Esophagus (tissue), 2 donors: ENCODE measurements around the gene AGAP1. TPM values are rescaled to one million over a fixed set of nuclear protein-coding genes. Genes with fewer than 3 reads are reported as not detected.

ENCODE experiments used
- H3K27ac ChIP-seq, 2 donors: one replicate each; pipeline ENCODE4 v1.5.1; 2013; ENCODE audit warnings: low read depth in 2 of 2, mild to moderate bottlenecking in 2 of 2, inconsistent platforms in 1 of 2, low read length in 1 of 2, moderate library complexity in 1 of 2
- H3K27me3 ChIP-seq, 2 donors: one replicate each; pipeline ENCODE4 v1.6.1; 2013; ENCODE audit warnings: low read length in 2 of 2, control low read depth in 1 of 2, mild to moderate bottlenecking in 1 of 2; ENCODE audit not compliant: insufficient read depth in 2 of 2, control insufficient read depth in 1 of 2
- H3K36me3 ChIP-seq, 2 donors: one replicate each; pipeline ENCODE4 v1.6.1; 2013; ENCODE audit warnings: low read length in 1 of 2; ENCODE audit not compliant: control insufficient read depth in 2 of 2, insufficient read depth in 2 of 2
- H3K4me1 ChIP-seq, 2 donors: one replicate each; pipeline ENCODE4 v1.6.1; 2013; ENCODE audit warnings: low read length in 1 of 2; ENCODE audit not compliant: control insufficient read depth in 2 of 2, insufficient read depth in 2 of 2
- H3K4me3 ChIP-seq, 2 donors: one replicate each; pipeline ENCODE4 v1.5.1; 2013; ENCODE audit warnings: low read length in 2 of 2, mild to moderate bottlenecking in 2 of 2, low read depth in 1 of 2, moderate library complexity in 1 of 2
- H3K9me3 ChIP-seq, 2 donors: one replicate each; pipeline ENCODE4 v1.6.1; 2013; ENCODE audit warnings: mild to moderate bottlenecking in 2 of 2, low read depth in 1 of 2, low read length in 1 of 2, moderate library complexity in 1 of 2; ENCODE audit not compliant: control insufficient read depth in 2 of 2, insufficient read depth in 1 of 2
- WGBS, 2 donors: extraction: QIAGEN DNeasy Blood & Tissue Kit; methylation state at CpG; one replicate each; pipeline ENCODE4 v1.1.7; 2013; 5-methylcytosine and 5-hydroxymethylcytosine counted together
- polyA plus RNA-seq, 2 donors: library from polyadenylated mRNA; stranded (reverse); fragments of 200-250 nt; gene quantifications; one replicate each; pipeline ENCODE4 v1.2.3, GENCODE V29; 2013
- donor health status: healthy with polysubstance abuse.
- donor health status: Bipolar disorder and iron deficiency.

AGAP1 gene
- polyA plus RNA-seq, 2 donors, result 4.9 TPM

- WGBS, 2 donors, result 76 to 78% methylated on average over 12 of the region's 12 CpGs
- Histone ChIP-seq H3K9me3 (no peaks in the 10 kb centered on the region), H3K4me1 (no peaks in the 10 kb centered on the region), H3K27ac (peak overlapping the region; percentile 62 to 84), H3K27me3 (no peaks in the 10 kb centered on the region), H3K36me3 (no peaks in the 10 kb centered on the region), H3K4me3 (no peak overlapping the region)
These were observed 144.9 kb downstream of the AGAP1 start for GRCh38 chr2:235638541-235639427.

GRCh38 chr2:235639428-235639773, 145.6 kb downstream of the AGAP1 start:
- no peaks in the 10 kb centered on the region for H3K27me3 ChIP-seq
- no peaks in the 10 kb centered on the region for H3K36me3 ChIP-seq
- no peaks in the 10 kb centered on the region for H3K9me3 ChIP-seq
- WGBS, 2 donors, result 57 to 58% methylated on average over 8 of the region's 8 CpGs
- H3K4me3 ChIP-seq, result no peak overlapping the region
- no peaks in the 10 kb centered on the region for H3K4me1 ChIP-seq
- H3K27ac ChIP-seq, result peak overlapping the region; percentile 62 to 84

GRCh38 chr2:235639885-235640284, 146.0 kb downstream of the AGAP1 start:
- 74 to 82% methylated on average over 2 of the region's 2 CpGs for WGBS, 2 donors
- Histone ChIP-seq H3K9me3 (no peaks in the 10 kb centered on the region), H3K36me3 (no peaks in the 10 kb centered on the region), H3K4me3 (no peak overlapping the region), H3K27ac (peak overlapping the region; percentile 14 to 64), H3K27me3 (no peaks in the 10 kb centered on the region), H3K4me1 (no peaks in the 10 kb centered on the region)

- WGBS, 2 donors, result 57 to 58% methylated on average over 2 of the region's 2 CpGs
- H3K4me1 ChIP-seq, result no peaks in the 10 kb centered on the region
These were observed 146.5 kb downstream of the AGAP1 start for GRCh38 chr2:235640377-235640776.

GRCh38 chr2:235640926-235641723, 147.3 kb downstream of the AGAP1 start:
- H3K4me3 ChIP-seq, result no peak overlapping the region
- no peaks in the 10 kb centered on the region for H3K36me3 ChIP-seq
- peak overlapping the region in 1 of 2 donors; percentile 44 for H3K27ac ChIP-seq
- no peaks in the 10 kb centered on the region for H3K4me1 ChIP-seq
- no peaks in the 10 kb centered on the region for H3K27me3 ChIP-seq
- no peaks in the 10 kb centered on the region for H3K9me3 ChIP-seq
- WGBS, 2 donors, result 32 to 33% methylated on average over 11 of the region's 11 CpGs

More at GRCh38 chr2:235640377-235640776, 146.5 kb downstream of the AGAP1 start:
- no peaks in the 10 kb centered on the region for H3K9me3 ChIP-seq
- H3K36me3 ChIP-seq, result no peaks in the 10 kb centered on the region
- H3K4me3 ChIP-seq, result no peak overlapping the region
- peak overlapping the region; percentile 14 to 64 for H3K27ac ChIP-seq
- no peaks in the 10 kb centered on the region for H3K27me3 ChIP-seq

GRCh38 chr2:235641956-235642355, 148.1 kb downstream of the AGAP1 start:
- Histone ChIP-seq H3K36me3 (no peaks in the 10 kb centered on the region), H3K4me1 (no peaks in the 10 kb centered on the region), H3K9me3 (no peaks in the 10 kb centered on the region), H3K4me3 (no peak overlapping the region), H3K27ac (no peak overlapping the region), H3K27me3 (no peaks in the 10 kb centered on the region)
- 79 to 81% methylated on average over 8 of the region's 8 CpGs for WGBS, 2 donors

- no peak overlapping the region for H3K4me3 ChIP-seq
- H3K27me3 ChIP-seq, result no peaks in the 10 kb centered on the region
- H3K27ac ChIP-seq, result no peak overlapping the region
- H3K36me3 ChIP-seq, result no peaks in the 10 kb centered on the region
- no peaks in the 10 kb centered on the region for H3K9me3 ChIP-seq
- WGBS, 2 donors, result 84 to 92% methylated on average over 9 of the region's 9 CpGs
- no peaks in the 10 kb centered on the region for H3K4me1 ChIP-seq
These were observed 148.7 kb downstream of the AGAP1 start for GRCh38 chr2:235642446-235643098.

- H3K27ac ChIP-seq, result no peak overlapping the region
- 75 to 80% methylated on average over 16 of the region's 16 CpGs for WGBS, 2 donors
- no peaks in the 10 kb centered on the region for H3K36me3 ChIP-seq
- no peaks in the 10 kb centered on the region for H3K27me3 ChIP-seq
- H3K9me3 ChIP-seq, result no peaks in the 10 kb centered on the region
- H3K4me3 ChIP-seq, result no peak overlapping the region
- no peaks in the 10 kb centered on the region for H3K4me1 ChIP-seq
These were observed 150.1 kb downstream of the AGAP1 start for GRCh38 chr2:235643680-235644511.

GRCh38 chr2:235647264-235647663, 153.4 kb downstream of the AGAP1 start:
- Histone ChIP-seq H3K27me3 (no peaks in the 10 kb centered on the region), H3K27ac (no peak overlapping the region), H3K9me3 (no peaks in the 10 kb centered on the region), H3K4me3 (no peak overlapping the region), H3K36me3 (no peaks in the 10 kb centered on the region), H3K4me1 (no peaks in the 10 kb centered on the region)
- WGBS, 2 donors, result 96% methylated on average over 6 of the region's 6 CpGs
